ENCODE data around the gene PHKG1. TPM values are rescaled to one million over a fixed set of nuclear protein-coding genes. Genes with fewer than 3 reads are reported as not detected.
A peak's percentile ranks its signal among the peaks of the same experiment; 100 is the strongest.
"Not testable (repeated sequence)": the region's sequence is repeated elsewhere in the genome, so short reads cannot be mapped to it uniquely, and the experiment has no call there.

PHKG1 gene
- total RNA-seq, 2 donors from 2014 or later, result 1.1 to 1.7 TPM

- Histone ChIP-seq H3K4me3 (peak within 1 kb of the TSS; percentile 11), H3K9ac (ENCODE audit: low read depth in 2 of 2, low read length in 2 of 2) (peak within 1 kb of the TSS in 1 of 2 donors; percentile 12), H3K9me3 (no peaks in the 10 kb centered on the region), H3K4me1 (no peaks in the 10 kb centered on the region), H3K27ac (no peak within 1 kb of the TSS), H3K27me3 (no peaks in the 10 kb centered on the region), H3K36me3 (no peaks in the 10 kb centered on the region)
- TF ChIP-seq CTCF (IDR thresholded peaks at IDR 0.05), result no peak
- intact Hi-C loops (cut with DNase I), result no loop called here
- DNase-seq, result peak; percentile 39
Measured at GRCh38 chr7:56115852-56116538, 23.2 kb upstream of the PHKG1 start, which contains the start of gene NUPR2. Gene NUPR2, minus strand, starts transcription at chr7:56116417. Its CDS starts 103 bp downstream, at chr7:56116314.

- DNase-seq; intact Hi-C loops (cut with DNase I); H3K36me3 ChIP-seq; H3K27ac ChIP-seq; H3K27me3 ChIP-seq; H3K9me3 ChIP-seq; H3K4me3 ChIP-seq; H3K4me1 ChIP-seq; H3K9ac ChIP-seq (ENCODE audit: low read depth in 2 of 2, low read length in 2 of 2): not testable (repeated sequence)
Measured at GRCh38 chr7:56112244-56112643, 19.5 kb upstream of the PHKG1 start.

DNA sequence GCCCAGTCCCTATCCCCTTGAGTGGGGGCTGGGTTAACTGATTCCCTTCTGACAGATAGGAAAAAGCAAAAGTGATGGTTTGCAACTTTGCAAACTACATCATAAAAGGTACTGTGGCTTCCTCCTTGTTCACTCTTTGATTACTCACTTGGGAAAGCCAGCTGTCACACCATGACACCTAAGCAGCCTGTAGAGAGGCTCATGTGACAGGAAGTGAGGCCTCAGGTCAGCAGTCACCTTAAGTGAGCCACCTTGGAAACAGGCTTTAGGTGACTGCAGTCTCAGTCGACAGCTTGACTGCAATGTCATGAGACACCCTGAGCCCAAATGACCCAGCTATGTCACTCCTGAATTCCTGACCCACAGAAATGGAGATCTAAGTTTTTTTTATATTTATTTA lies 17.9 kb upstream of the PHKG1 start:
- Histone ChIP-seq H3K36me3 (no peaks in the 10 kb centered on the region), H3K9ac (ENCODE audit: low read depth in 2 of 2, low read length in 2 of 2) (no peak overlapping the region), H3K4me3 (no peak overlapping the region), H3K27me3 (no peaks in the 10 kb centered on the region), H3K9me3 (no peaks in the 10 kb centered on the region), H3K4me1 (no peaks in the 10 kb centered on the region), H3K27ac (no peak overlapping the region)
- intact Hi-C loops (cut with DNase I), result no loop called here
- no peak for DNase-seq
- no peak for TF ChIP-seq CTCF (IDR thresholded peaks at IDR 0.05)

DNA sequence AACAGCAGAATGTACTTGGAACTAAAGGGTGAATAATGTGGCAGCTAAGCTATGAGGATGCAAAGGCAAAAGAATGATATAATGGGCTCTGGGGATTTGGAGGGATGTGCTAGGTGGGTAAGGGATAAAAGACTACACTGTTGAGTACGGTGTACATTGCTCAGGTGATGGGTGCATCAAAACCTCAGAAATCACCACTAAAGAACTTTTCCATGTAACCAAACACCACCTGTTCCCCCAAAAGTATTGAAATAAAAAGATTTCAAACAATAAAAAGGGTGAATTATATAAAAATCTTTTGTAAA lies 15.2 kb upstream of the PHKG1 start:
- TF ChIP-seq CTCF (IDR thresholded peaks at IDR 0.05), result no peak
- DNase-seq, result no peak
- Histone ChIP-seq H3K9me3 (no peaks in the 10 kb centered on the region), H3K9ac (ENCODE audit: low read depth in 2 of 2, low read length in 2 of 2) (no peak overlapping the region), H3K4me3 (no peak overlapping the region), H3K36me3 (peaks cover 5% of the 10 kb centered on the region), H3K27ac (no peak overlapping the region), H3K4me1 (no peaks in the 10 kb centered on the region), H3K27me3 (no peaks in the 10 kb centered on the region)
- intact Hi-C loops (cut with DNase I), result no loop called here

DNA sequence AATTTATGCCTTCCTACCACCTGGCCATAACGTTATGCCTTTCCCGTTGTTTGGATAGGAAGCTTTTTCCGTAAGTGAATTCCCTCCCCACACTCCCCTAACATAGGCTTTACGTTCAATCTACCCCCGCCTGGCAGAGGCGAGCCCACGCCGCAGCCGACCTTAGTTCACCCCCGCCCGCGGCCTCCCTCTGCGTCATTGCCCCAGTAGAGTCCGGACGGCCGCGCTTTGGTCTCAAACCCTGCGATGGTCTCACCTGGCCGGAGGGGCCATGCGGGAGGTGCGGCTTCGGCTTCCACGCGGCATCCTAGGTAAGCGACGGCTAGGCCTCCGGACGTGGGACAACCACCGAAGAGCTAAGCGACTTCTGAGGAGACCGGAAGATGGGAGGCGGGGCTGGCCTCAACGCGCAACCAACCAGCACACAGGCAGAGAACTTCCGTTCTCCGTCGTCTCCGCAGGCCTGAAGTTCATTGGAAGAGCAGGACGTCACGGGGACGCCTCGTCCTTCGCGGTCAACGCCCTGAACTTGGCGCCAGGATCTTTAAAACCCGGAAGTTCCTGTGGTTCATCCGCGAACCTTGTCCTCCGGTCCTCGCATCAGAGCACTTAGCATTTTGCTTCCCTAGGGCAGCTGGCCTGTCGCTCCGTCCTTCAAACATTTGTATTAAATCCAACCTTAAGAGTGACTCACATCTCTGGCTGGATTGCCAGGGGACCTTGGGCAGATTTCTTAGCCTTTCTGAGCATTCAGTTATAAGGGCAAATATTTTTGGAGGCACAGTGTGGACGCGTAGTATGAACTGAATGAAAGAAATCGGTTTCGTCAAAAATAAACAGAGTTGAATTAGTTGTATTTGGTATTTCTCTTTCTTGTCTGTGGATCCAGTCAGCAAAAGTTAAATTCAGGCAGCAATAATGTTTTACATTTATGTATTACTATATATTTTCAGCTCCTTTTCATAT lies 13.6 kb upstream of the PHKG1 start, which contains the start of gene CHCHD2:
CHCHD2 (minus strand) TSS at position 369 of the 966 bp plus-strand sequence; CDS start at position 306, 63 bp downstream.
- peak within 1 kb of the TSS; percentile 85 to 86 for H3K9ac ChIP-seq (ENCODE audit: low read depth in 2 of 2, low read length in 2 of 2)
- H3K36me3 ChIP-seq, result peaks cover 12% of the 10 kb centered on the region
- H3K27me3 ChIP-seq, result no peaks in the 10 kb centered on the region
- H3K4me1 ChIP-seq, result no peaks in the 10 kb centered on the region
- peak; percentile 97 for DNase-seq
- H3K9me3 ChIP-seq, result no peaks in the 10 kb centered on the region
- intact Hi-C loops (cut with DNase I), result no loop called here
- H3K27ac ChIP-seq, result peak within 1 kb of the TSS; percentile 90
- no peak for TF ChIP-seq CTCF (IDR thresholded peaks at IDR 0.05)
- H3K4me3 ChIP-seq, result peak within 1 kb of the TSS; percentile 49

Data from colonic mucosa (tissue), 4 donors.